Testis (tissue), 3 donors: ENCODE data around the gene NCK1. TPM values are rescaled to one million over a fixed set of nuclear protein-coding genes. Genes with fewer than 3 reads are reported as not detected.
"Not testable (repeated sequence)": the region's sequence is repeated elsewhere in the genome, so short reads cannot be mapped to it uniquely, and the experiment has no call there.

ENCODE experiments used
- DNase-seq: peaks from one replicate; pipeline ENCODE4 v3.0.0-alpha.2; 2019
- H3K27ac ChIP-seq, 2 donors: fragments of 200-600 bp; sonication (generic); one replicate each; pipeline ENCODE4 v1.5.1; 2019
- H3K27me3 ChIP-seq: fragments of 200-600 bp; sonication (generic); one replicate; pipeline ENCODE4 v1.5.1; 2019
- H3K36me3 ChIP-seq: fragments of 200-600 bp; sonication (generic); one replicate; pipeline ENCODE4 v1.5.1; 2017; ENCODE audit warnings: low read depth; ENCODE audit errors: missing control alignments
- H3K4me1 ChIP-seq: fragments of 200-600 bp; sonication (generic); one replicate; pipeline ENCODE4 v1.5.1; 2019
- H3K4me3 ChIP-seq, 2 donors: fragments of 200-600 bp; sonication (generic); one replicate each; pipeline ENCODE4 v1.5.1; 2017 to 2019
- H3K9me3 ChIP-seq: fragments of 200-600 bp; sonication (generic); one replicate; pipeline ENCODE4 v1.5.1; 2017
- CTCF ChIP-seq, 3 experiments: fragments of 450-650 bp in 2 of 3; fragments of 200-600 bp in 1 of 3; sonication (generic) in 1 of 3; IDR thresholded peaks; one replicate each; pipeline ENCODE4 v1.5.1; 2016 to 2019; ENCODE audit warnings: antibody characterized with exemption in 3 of 3, mild to moderate bottlenecking in 2 of 3, moderate library complexity in 1 of 3
- POLR2A ChIP-seq: fragments of 450-650 bp; IDR thresholded peaks from one replicate; pipeline ENCODE4 v1.6.1; 2017; ENCODE audit warnings: antibody characterized with exemption, mild to moderate bottlenecking, moderate library complexity
- WGBS, 2 donors: methylation state at CpG; one replicate each; pipeline ENCODE4 v1.1.5; 2018; 5-methylcytosine and 5-hydroxymethylcytosine counted together
- intact Hi-C: fragments of 100-400 bp; cut with DNase I; formaldehyde crosslinking; loops from one replicate; pipeline ENCODE4 v1.15.1; 2023; ENCODE audit warnings: low total_unique reads
- polyA plus RNA-seq: library from polyadenylated mRNA; stranded (reverse); fragments of 350-450 nt; fragmentation: Illumina TruSeq; extraction: RNeasy Lipid Tissue Mini Kit (QIAGEN cat#74804); gene quantifications from one replicate; pipeline ENCODE4 v1.2.3, GENCODE V29; 2014; ENCODE audit warnings: low read depth, low replicate concordance; ENCODE audit not compliant: insufficient read depth
- total RNA-seq, 2 donors: library from RNA; depleted of rRNA; stranded (reverse); fragments of >200 nt; gene quantifications; one replicate each; pipeline ENCODE4 v1.2.3, GENCODE V29; 2016

Gene NCK1
- total and polyA plus RNA-seq, 3 donors from 2014 or later = 31.1 to 45.0 (median 42.7) TPM

GRCh38 chr3:136899622-136900158, 37.7 kb downstream of the NCK1 start:
- 82 to 89% methylated on average over 2 of the region's 2 CpGs for WGBS, 2 donors
- Histone ChIP-seq H3K27me3 (no peaks in the 10 kb centered on the region), H3K4me1 (peaks cover 5% of the 10 kb centered on the region), H3K4me3 (no peak overlapping the region), H3K9me3 (no peaks in the 10 kb centered on the region), H3K36me3 (no peaks in the 10 kb centered on the region), H3K27ac (no peak overlapping the region)
- intact Hi-C loops = no loop called here
- no peak for DNase-seq
- TF ChIP-seq CTCF (IDR thresholded peaks at IDR 0.05) = no peak
- no peak for TF ChIP-seq POLR2A

- H3K27me3 ChIP-seq, DNase-seq, H3K9me3 ChIP-seq, H3K4me1 ChIP-seq, H3K36me3 ChIP-seq, H3K4me3 ChIP-seq, H3K27ac ChIP-seq, intact Hi-C loops: not testable (repeated sequence)
- WGBS, 2 donors = 76 to 86% methylated on average over 1 of the region's 1 CpG
Observed at GRCh38 chr3:136900694-136901093, 38.7 kb downstream of the NCK1 start.

GRCh38 chr3:136901391-136901790, 39.4 kb downstream of the NCK1 start:
- Histone ChIP-seq H3K4me1 (peaks cover 5% of the 10 kb centered on the region), H3K27ac (no peak overlapping the region), H3K9me3 (no peaks in the 10 kb centered on the region), H3K27me3 (no peaks in the 10 kb centered on the region), H3K4me3 (no peak overlapping the region), H3K36me3 (no peaks in the 10 kb centered on the region)
- 88 to 92% methylated on average over 3 of the region's 3 CpGs for WGBS, 2 donors
- intact Hi-C loops = no loop called here
- DNase-seq = no peak
- no peak for TF ChIP-seq POLR2A
- no peak for TF ChIP-seq CTCF (IDR thresholded peaks at IDR 0.05)

GRCh38 chr3:136902530-136902929, 40.5 kb downstream of the NCK1 start:
- H3K27ac ChIP-seq, H3K9me3 ChIP-seq, DNase-seq, H3K4me3 ChIP-seq, H3K36me3 ChIP-seq, H3K4me1 ChIP-seq, H3K27me3 ChIP-seq, intact Hi-C loops: not testable (repeated sequence)
- WGBS, 2 donors = 78 to 85% methylated on average over 1 of the region's 1 CpG

GRCh38 chr3:136903899-136904298, 41.9 kb downstream of the NCK1 start:
- H3K4me1 ChIP-seq = peaks cover 3% of the 10 kb centered on the region

More at GRCh38 chr3:136903899-136904298, 41.9 kb downstream of the NCK1 start:
- no peak for DNase-seq
- 0 to 7% methylated on average over 1 of the region's 1 CpG for WGBS, 2 donors
- intact Hi-C loops = no loop called here
- no peaks in the 10 kb centered on the region for H3K27me3 ChIP-seq
- TF ChIP-seq CTCF (IDR thresholded peaks at IDR 0.05) (no peak), POLR2A (no peak)
- no peak overlapping the region for H3K4me3 ChIP-seq
- H3K27ac ChIP-seq = no peak overlapping the region
- no peaks in the 10 kb centered on the region for H3K36me3 ChIP-seq
- H3K9me3 ChIP-seq = no peaks in the 10 kb centered on the region
